ENCODE measurements around the gene SAMSN1.

DNA sequence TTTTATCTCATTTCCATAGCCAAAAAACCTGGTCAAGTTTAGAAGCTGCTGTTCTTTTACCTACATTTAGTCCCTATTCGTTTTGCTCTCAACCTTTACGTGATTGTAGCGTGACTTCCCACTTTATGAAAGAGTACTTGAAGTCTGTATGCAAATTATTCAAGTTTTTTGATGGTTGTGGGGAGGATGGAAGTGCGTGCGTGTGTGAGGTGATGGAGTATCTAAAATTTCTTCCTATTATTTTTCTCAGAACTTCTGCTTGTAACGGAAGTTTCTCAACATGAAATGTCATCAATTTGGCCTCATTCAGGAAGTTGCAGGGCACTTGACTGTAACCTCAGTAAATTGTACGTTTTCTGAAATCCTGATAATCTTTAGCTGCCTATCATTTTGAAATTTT, 64.0 kb downstream of the SAMSN1 start:
- TF ChIP-seq POLR2AphosphoS5 (IDR thresholded peaks at IDR 0.05; ENCODE audit: insufficient read depth in 1 of 2, low read depth in 1 of 2) (no peak), CTCF (IDR thresholded peaks at IDR 0.05) (no peak)
